Measurements from ENCODE around the gene UBA5.

The UBA5 gene

DNA sequence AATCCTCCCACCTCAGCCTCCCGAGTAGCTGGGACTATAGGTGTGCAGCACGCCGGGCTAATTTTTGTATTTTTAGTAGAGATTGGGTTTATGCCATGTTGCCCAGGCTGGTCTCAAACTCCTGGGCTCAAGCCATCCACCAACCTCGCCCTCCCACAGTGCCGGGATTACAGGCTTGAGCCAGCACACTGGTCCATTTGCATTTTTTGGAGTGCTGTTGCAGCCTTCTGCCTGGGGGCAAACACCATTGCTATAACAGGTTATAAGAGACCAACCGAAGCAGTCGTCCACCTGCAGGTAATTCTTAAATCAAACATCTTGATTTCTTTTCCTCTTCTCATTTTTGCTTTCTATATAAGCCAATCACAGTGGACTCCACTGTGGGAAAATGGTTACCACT, 35.3 kb upstream of the UBA5 start:
- no peak for TF ChIP-seq CREB1 (IDR thresholded peaks at IDR 0.05; ENCODE audit: low read depth)
- TF ChIP-seq, protein P1, sequence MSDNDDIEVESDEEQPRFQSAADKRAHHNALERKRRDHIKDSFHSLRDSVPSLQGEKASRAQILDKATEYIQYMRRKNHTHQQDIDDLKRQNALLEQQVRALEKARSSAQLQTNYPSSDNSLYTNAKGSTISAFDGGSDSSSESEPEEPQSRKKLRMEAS (IDR thresholded peaks at IDR 0.05): no peak
- no peak for TF ChIP-seq ZBTB7A (IDR thresholded peaks at IDR 0.05; ENCODE audit: low read depth)
- TF ChIP-seq TAF1 (IDR thresholded peaks at IDR 0.05; ENCODE audit: low read depth): no peak
- no peak for TF ChIP-seq CEBPB (IDR thresholded peaks at IDR 0.05)
- no peak for TF ChIP-seq EGR1 (IDR thresholded peaks at IDR 0.05)
- TF ChIP-seq RAD21 (IDR thresholded peaks at IDR 0.05; ENCODE audit: low read depth): no peak
- TF ChIP-seq TCF12 (IDR thresholded peaks at IDR 0.05; ENCODE audit: low read depth): no peak
- TF ChIP-seq FOXM1 (IDR thresholded peaks at IDR 0.05; ENCODE audit: borderline replicate concordance, low read depth): no peak
- TF ChIP-seq, protein P2, sequence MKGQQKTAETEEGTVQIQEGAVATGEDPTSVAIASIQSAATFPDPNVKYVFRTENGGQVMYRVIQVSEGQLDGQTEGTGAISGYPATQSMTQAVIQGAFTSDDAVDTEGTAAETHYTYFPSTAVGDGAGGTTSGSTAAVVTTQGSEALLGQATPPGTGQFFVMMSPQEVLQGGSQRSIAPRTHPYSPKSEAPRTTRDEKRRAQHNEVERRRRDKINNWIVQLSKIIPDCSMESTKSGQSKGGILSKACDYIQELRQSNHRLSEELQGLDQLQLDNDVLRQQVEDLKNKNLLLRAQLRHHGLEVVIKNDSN (IDR thresholded peaks at IDR 0.05): no peak
- no peak for TF ChIP-seq YY1 (IDR thresholded peaks at IDR 0.05; ENCODE audit: low read depth)
- TF ChIP-seq NFIC (IDR thresholded peaks at IDR 0.05): no peak
- TF ChIP-seq, protein P3, sequence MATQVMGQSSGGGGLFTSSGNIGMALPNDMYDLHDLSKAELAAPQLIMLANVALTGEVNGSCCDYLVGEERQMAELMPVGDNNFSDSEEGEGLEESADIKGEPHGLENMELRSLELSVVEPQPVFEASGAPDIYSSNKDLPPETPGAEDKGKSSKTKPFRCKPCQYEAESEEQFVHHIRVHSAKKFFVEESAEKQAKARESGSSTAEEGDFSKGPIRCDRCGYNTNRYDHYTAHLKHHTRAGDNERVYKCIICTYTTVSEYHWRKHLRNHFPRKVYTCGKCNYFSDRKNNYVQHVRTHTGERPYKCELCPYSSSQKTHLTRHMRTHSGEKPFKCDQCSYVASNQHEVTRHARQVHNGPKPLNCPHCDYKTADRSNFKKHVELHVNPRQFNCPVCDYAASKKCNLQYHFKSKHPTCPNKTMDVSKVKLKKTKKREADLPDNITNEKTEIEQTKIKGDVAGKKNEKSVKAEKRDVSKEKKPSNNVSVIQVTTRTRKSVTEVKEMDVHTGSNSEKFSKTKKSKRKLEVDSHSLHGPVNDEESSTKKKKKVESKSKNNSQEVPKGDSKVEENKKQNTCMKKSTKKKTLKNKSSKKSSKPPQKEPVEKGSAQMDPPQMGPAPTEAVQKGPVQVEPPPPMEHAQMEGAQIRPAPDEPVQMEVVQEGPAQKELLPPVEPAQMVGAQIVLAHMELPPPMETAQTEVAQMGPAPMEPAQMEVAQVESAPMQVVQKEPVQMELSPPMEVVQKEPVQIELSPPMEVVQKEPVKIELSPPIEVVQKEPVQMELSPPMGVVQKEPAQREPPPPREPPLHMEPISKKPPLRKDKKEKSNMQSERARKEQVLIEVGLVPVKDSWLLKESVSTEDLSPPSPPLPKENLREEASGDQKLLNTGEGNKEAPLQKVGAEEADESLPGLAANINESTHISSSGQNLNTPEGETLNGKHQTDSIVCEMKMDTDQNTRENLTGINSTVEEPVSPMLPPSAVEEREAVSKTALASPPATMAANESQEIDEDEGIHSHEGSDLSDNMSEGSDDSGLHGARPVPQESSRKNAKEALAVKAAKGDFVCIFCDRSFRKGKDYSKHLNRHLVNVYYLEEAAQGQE (IDR thresholded peaks at IDR 0.05; ENCODE audit: low read depth): no peak
- no peak for TF ChIP-seq EP300 (IDR thresholded peaks at IDR 0.05; ENCODE audit: borderline replicate concordance)
- no peak for TF ChIP-seq TEAD4 (IDR thresholded peaks at IDR 0.05)

DNA sequence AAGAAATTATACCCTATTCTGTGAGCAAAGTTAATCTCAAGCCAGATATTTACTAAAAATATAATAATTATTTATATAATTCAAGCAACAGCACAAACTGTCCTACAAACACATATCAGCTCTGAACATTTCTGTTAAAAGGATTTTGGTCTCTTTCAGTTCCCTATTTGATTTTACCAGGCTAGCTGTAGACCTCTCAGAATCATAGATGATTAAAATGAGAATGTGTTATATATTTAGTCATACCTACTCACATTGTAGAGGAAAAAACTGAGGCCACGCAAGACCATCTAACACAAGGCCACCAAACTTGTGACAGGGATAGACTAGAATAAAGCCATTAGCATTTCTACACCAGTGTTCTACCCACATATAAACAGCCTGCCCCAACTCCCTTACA, 34.5 kb upstream of the UBA5 start:
- TF ChIP-seq, protein P3 (IDR thresholded peaks at IDR 0.05; ENCODE audit: low read depth): no peak
- TF ChIP-seq, protein P2 (IDR thresholded peaks at IDR 0.05): no peak
- no peak for TF ChIP-seq EGR1 (IDR thresholded peaks at IDR 0.05)
- no peak for TF ChIP-seq TCF12 (IDR thresholded peaks at IDR 0.05; ENCODE audit: low read depth)
- TF ChIP-seq EP300 (IDR thresholded peaks at IDR 0.05; ENCODE audit: borderline replicate concordance): no peak
- no peak for TF ChIP-seq ZBTB7A (IDR thresholded peaks at IDR 0.05; ENCODE audit: low read depth)
- no peak for TF ChIP-seq CEBPB (IDR thresholded peaks at IDR 0.05)
- no peak for TF ChIP-seq YY1 (IDR thresholded peaks at IDR 0.05; ENCODE audit: low read depth)
- TF ChIP-seq, protein P1 (IDR thresholded peaks at IDR 0.05): no peak
- no peak for TF ChIP-seq TAF1 (IDR thresholded peaks at IDR 0.05; ENCODE audit: low read depth)
- TF ChIP-seq FOXM1 (IDR thresholded peaks at IDR 0.05; ENCODE audit: borderline replicate concordance, low read depth): no peak
- TF ChIP-seq NFIC (IDR thresholded peaks at IDR 0.05): no peak
- TF ChIP-seq TEAD4 (IDR thresholded peaks at IDR 0.05): no peak

GRCh38 chr3:132626955-132627354, 33.2 kb upstream of the UBA5 start:
- TF ChIP-seq EP300 (IDR thresholded peaks at IDR 0.05; ENCODE audit: borderline replicate concordance): no peak
- TF ChIP-seq TCF12 (IDR thresholded peaks at IDR 0.05; ENCODE audit: low read depth): no peak
- TF ChIP-seq, protein P2 (IDR thresholded peaks at IDR 0.05): no peak
- TF ChIP-seq, protein P1 (IDR thresholded peaks at IDR 0.05): no peak
- TF ChIP-seq ZBTB7A (IDR thresholded peaks at IDR 0.05; ENCODE audit: low read depth): no peak
- no peak for TF ChIP-seq FOXM1 (IDR thresholded peaks at IDR 0.05; ENCODE audit: borderline replicate concordance, low read depth)
- TF ChIP-seq YY1 (IDR thresholded peaks at IDR 0.05; ENCODE audit: low read depth): no peak
- TF ChIP-seq, protein P3 (IDR thresholded peaks at IDR 0.05; ENCODE audit: low read depth): no peak
- no peak for TF ChIP-seq NFIC (IDR thresholded peaks at IDR 0.05)
- TF ChIP-seq RAD21 (IDR thresholded peaks at IDR 0.05; ENCODE audit: low read depth): no peak
- TF ChIP-seq TAF1 (IDR thresholded peaks at IDR 0.05; ENCODE audit: low read depth): no peak
- no peak for TF ChIP-seq TEAD4 (IDR thresholded peaks at IDR 0.05)
- TF ChIP-seq EGR1 (IDR thresholded peaks at IDR 0.05): no peak
- TF ChIP-seq CEBPB (IDR thresholded peaks at IDR 0.05): no peak
- TF ChIP-seq CREB1 (IDR thresholded peaks at IDR 0.05; ENCODE audit: low read depth): no peak
